Ovary (tissue), 9 donors: ENCODE data around the gene BMP3. TPM values are rescaled to one million over a fixed set of nuclear protein-coding genes. Genes with fewer than 3 reads are reported as not detected.

Experiments used
- DNase-seq, 5 donors: peaks; one replicate each; pipeline ENCODE4 v3.0.0-alpha.2; 2019 to 2020
- H3K27ac ChIP-seq, 2 donors: fragments of 200-600 bp; one replicate each; pipeline versions ENCODE4 v1.5.1 to v1.8.0; 2019 to 2022
- H3K27me3 ChIP-seq: fragments of 200-600 bp; one replicate; pipeline ENCODE4 v1.8.0; 2022
- H3K36me3 ChIP-seq: fragments of 200-600 bp; sonication (generic); one replicate; pipeline ENCODE4 v1.5.1; 2019
- H3K4me1 ChIP-seq: one replicate; pipeline ENCODE4 v1.8.1; 2013; ENCODE audit warnings: mild to moderate bottlenecking, moderate library complexity; ENCODE audit not compliant: insufficient read depth
- H3K4me3 ChIP-seq: fragments of 200-600 bp; sonication (generic); one replicate; pipeline ENCODE4 v1.5.1; 2017
- H3K9me3 ChIP-seq, 2 donors: fragments of 200-600 bp in 1 of 2; sonication (generic) in 1 of 2; one replicate each; pipeline versions ENCODE4 v1.5.1 to v1.8.1; 2013 to 2019; ENCODE audit warnings: mild to moderate bottlenecking in 1 of 2, moderate library complexity in 1 of 2
- CTCF ChIP-seq, 3 donors: fragments of 450-650 bp in 2 of 3; fragments of 200-600 bp in 1 of 3; IDR thresholded peaks; one replicate each; pipeline versions ENCODE4 v1.5.1 to v1.8.0; 2016 to 2022; ENCODE audit warnings: antibody characterized with exemption in 3 of 3, mild to moderate bottlenecking in 1 of 3
- EP300 ChIP-seq: sonication (generic); formaldehyde crosslinking; IDR thresholded peaks from one replicate; pipeline ENCODE4 v1.6.1; 2017; ENCODE audit warnings: antibody characterized with exemption
- POLR2A ChIP-seq: fragments of 450-650 bp; IDR thresholded peaks from one replicate; pipeline ENCODE4 v1.6.1; 2017; ENCODE audit warnings: antibody characterized with exemption, mild to moderate bottlenecking, moderate library complexity
- WGBS, 3 donors: extraction: QIAGEN DNeasy Blood & Tissue Kit in 1 of 3; methylation state at CpG; one replicate each; pipeline versions ENCODE4 v1.1.5 to v1.1.7; 2013 to 2017; 5-methylcytosine and 5-hydroxymethylcytosine counted together
- intact Hi-C, 4 donors: fragments of 100-400 bp; cut with DNase I; formaldehyde crosslinking; loops; one replicate each; pipeline versions ENCODE4 v1.11.0 to v1.15.1; 2022 to 2023
- polyA plus RNA-seq, 2 donors: library from polyadenylated mRNA; stranded (reverse); fragments of 200-250 nt in 1 of 2; fragments of 350-450 nt in 1 of 2; fragmentation: Illumina TruSeq in 1 of 2; extraction: RNeasy Lipid Tissue Mini Kit (QIAGEN cat#74804) in 1 of 2; gene quantifications; one replicate each; pipeline ENCODE4 v1.2.3, GENCODE V29; 2013 to 2014
- total RNA-seq, 7 donors: library from RNA; depleted of rRNA in 2 of 7; stranded (reverse); fragments of >200 nt in 2 of 7; fragmentation: NEBNext Ultra II Directional in 3 of 7; extraction: Animal tissue kit (Norgen Biotek cat#: 25700) in 3 of 7; gene quantifications; one replicate each; pipeline versions ENCODE4 v1.1.0 to v1.2.4, GENCODE V29; 2016 to 2023
- donor health status: DM: no; HTN: no; CAD: no; lungs with moderate emphysema.
- donor health status: DM: no; HTN: no; CAD: no.
- donor health status: Bipolar disorder and iron deficiency.
- donor health status: DM: yes; HTN: yes; CAD: no.
- donor health status: DM: no; HTN: no; CAD: no.
- donor health status: DM: yes; HTN: yes; CAD: no.

Gene BMP3
- total and polyA plus RNA-seq, 9 donors, result 0.56 to 10.1 (median 3.9) TPM

- no peaks in the 10 kb centered on the region for H3K36me3 ChIP-seq
- 85 to 98% (median 89%) methylated on average over 1 of the region's 1 CpG for WGBS, 3 donors
- no peak for TF ChIP-seq POLR2A
- no peak for TF ChIP-seq CTCF (IDR thresholded peaks at IDR 0.05)
- no peak for TF ChIP-seq EP300
- H3K4me3 ChIP-seq, result no peak overlapping the region
- DNase-seq, result no peak
- no peaks in the 10 kb centered on the region for H3K4me1 ChIP-seq
- no peaks in the 10 kb centered on the region for H3K27me3 ChIP-seq
- intact Hi-C loops, result no loop called here
- no peaks in the 10 kb centered on the region for H3K9me3 ChIP-seq
- H3K27ac ChIP-seq, result no peak overlapping the region
These were observed 11.5 kb upstream of the BMP3 start for GRCh38 chr4:81019006-81019405.

- intact Hi-C loops, result no loop called here
- DNase-seq, result no peak
- 16 to 30% (median 18%) methylated on average over 5 of the region's 5 CpGs for WGBS, 3 donors
- Histone ChIP-seq H3K4me3 (no peak overlapping the region), H3K27ac (no peak overlapping the region), H3K27me3 (no peaks in the 10 kb centered on the region), H3K9me3 (no peaks in the 10 kb centered on the region), H3K4me1 (no peaks in the 10 kb centered on the region), H3K36me3 (no peaks in the 10 kb centered on the region)
- TF ChIP-seq EP300, result no peak
- TF ChIP-seq POLR2A, result no peak
- no peak for TF ChIP-seq CTCF (IDR thresholded peaks at IDR 0.05)
These were observed 9.2 kb upstream of the BMP3 start for GRCh38 chr4:81021142-81021944.

DNA sequence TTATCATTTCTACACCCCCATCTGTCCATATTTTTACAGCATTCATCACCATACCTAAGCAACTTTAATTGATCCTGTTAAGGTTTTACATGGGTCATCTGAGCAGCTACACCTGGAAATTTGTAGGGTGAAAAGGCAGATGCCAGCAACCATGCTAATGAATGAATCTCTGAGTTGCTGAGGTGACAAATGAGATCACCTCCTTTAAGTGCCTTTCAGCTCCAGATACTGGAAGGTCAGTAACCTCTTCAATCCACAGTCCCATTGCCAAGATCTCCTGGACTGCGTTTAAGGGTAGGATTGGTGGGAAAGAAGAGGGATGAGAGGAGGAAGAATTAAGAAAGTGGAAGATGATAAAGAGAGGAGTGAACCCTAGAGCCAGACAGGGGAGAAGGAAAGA, 8.5 kb upstream of the BMP3 start:
- no peak for DNase-seq
- 53 to 56% (median 55%) methylated on average over 1 of the region's 1 CpG for WGBS, 3 donors

DNA sequence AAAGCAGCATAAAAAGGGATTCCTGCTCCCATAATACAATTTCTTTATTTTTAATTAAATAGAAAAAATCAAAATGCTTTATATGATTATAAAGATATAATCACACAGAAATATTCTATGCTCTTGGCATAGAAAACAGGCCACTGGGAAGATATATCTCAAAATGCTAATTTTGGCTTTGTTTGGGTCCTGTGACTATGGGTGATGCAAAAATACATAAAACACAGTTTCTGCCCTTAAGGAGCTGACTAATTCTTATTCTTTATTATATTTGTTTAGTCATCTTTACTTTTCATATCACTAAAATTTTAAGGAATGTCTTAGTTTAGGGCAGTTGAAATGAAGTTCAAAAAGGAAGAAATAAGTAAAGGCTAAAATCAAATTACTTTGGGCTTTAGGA, 7.0 kb upstream of the BMP3 start:
- intact Hi-C loops, result no loop called here

More for the DNA sequence above, 8.5 kb upstream of the BMP3 start:
- Histone ChIP-seq H3K27ac (no peak overlapping the region), H3K27me3 (no peaks in the 10 kb centered on the region), H3K4me3 (no peak overlapping the region), H3K36me3 (no peaks in the 10 kb centered on the region), H3K9me3 (no peaks in the 10 kb centered on the region), H3K4me1 (no peaks in the 10 kb centered on the region)
- intact Hi-C loops, result no loop called here
- TF ChIP-seq EP300 (no peak), CTCF (IDR thresholded peaks at IDR 0.05) (no peak), POLR2A (no peak)

More for the DNA sequence above, 7.0 kb upstream of the BMP3 start:
- H3K27ac ChIP-seq, result no peak overlapping the region
- H3K36me3 ChIP-seq, result no peaks in the 10 kb centered on the region
- no peak overlapping the region for H3K4me3 ChIP-seq
- TF ChIP-seq POLR2A (no peak), EP300 (no peak), CTCF (IDR thresholded peaks at IDR 0.05) (no peak)
- DNase-seq, result no peak
- H3K9me3 ChIP-seq, result no peaks in the 10 kb centered on the region
- H3K4me1 ChIP-seq, result no peaks in the 10 kb centered on the region
- no peaks in the 10 kb centered on the region for H3K27me3 ChIP-seq
